Hepatocyte (in vitro differentiated cells): ENCODE results near the gene HELZ2.

Source experiments
- EZH2 ChIP-seq: fragments of 200-600 bp; sonication (generic); IDR thresholded peaks from 2 replicates; pipeline ENCODE4 v1.6.1; 2016; ENCODE audit warnings: antibody characterized with exemption, mild to moderate bottlenecking, borderline replicate concordance
- EZH2phosphoT487 ChIP-seq: fragments of 200-600 bp; sonication (generic); IDR thresholded peaks from one replicate; pipeline ENCODE4 v1.6.1; 2018; ENCODE audit warnings: antibody characterized with exemption, mild to moderate bottlenecking, low read depth, moderate library complexity; ENCODE audit not compliant: unreplicated experiment, severe bottlenecking
- TF ChIP-seq, protein P1 (sequence below): fragments of 200-600 bp; sonication (generic); IDR thresholded peaks from 2 replicates; pipeline ENCODE4 v1.5.1; 2016; ENCODE audit warnings: antibody characterized with exemption, mild to moderate bottlenecking; ENCODE audit not compliant: poor library complexity

DNA sequence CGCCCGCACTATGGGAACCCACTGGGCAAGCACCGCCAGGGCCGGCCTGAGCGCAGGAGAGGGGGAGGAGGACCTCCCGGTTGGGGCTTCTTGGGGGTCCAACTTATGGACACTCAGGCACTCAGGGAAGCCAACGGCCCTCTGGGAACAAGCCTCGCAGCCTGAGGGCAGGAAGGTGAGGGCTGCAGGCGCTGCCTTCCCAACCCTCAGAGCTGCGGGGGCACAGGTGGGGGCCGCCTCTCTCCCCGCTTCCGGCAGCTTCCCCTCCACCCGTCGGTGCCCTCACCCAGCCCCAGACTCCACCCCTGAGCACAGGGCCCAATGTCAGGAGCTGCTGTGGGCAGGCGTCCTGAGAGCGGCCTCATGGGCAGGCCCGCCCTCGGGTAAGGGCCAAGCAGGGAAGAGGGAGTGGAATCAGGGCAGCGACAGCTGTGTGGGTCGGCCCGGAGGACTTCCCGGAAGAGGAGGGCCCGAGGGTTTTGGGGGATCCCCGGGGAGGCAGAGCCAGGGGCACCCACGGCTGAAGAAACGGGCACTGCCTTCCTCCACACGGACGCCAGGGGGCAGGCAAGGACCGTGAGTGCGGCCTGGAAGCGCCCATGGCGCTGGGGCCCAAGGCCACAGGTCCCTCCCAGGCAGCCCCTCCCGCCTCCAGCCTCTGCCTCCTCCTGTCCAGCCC, 36.4 kb downstream of the HELZ2 start:
- TF ChIP-seq, protein P1, sequence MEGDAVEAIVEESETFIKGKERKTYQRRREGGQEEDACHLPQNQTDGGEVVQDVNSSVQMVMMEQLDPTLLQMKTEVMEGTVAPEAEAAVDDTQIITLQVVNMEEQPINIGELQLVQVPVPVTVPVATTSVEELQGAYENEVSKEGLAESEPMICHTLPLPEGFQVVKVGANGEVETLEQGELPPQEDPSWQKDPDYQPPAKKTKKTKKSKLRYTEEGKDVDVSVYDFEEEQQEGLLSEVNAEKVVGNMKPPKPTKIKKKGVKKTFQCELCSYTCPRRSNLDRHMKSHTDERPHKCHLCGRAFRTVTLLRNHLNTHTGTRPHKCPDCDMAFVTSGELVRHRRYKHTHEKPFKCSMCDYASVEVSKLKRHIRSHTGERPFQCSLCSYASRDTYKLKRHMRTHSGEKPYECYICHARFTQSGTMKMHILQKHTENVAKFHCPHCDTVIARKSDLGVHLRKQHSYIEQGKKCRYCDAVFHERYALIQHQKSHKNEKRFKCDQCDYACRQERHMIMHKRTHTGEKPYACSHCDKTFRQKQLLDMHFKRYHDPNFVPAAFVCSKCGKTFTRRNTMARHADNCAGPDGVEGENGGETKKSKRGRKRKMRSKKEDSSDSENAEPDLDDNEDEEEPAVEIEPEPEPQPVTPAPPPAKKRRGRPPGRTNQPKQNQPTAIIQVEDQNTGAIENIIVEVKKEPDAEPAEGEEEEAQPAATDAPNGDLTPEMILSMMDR: peak; percentile 85
- TF ChIP-seq EZH2phosphoT487 (no peak), EZH2 (no peak)
